Lung (tissue), 12 donors: ENCODE results near the gene GABRR1. TPM values are rescaled to one million over a fixed set of nuclear protein-coding genes. Genes with fewer than 3 reads are reported as not detected.

ENCODE experiments used
- ATAC-seq: fragments of 200-7000 bp; cut with Tn5 transposase; one replicate; pipeline ENCODE4 v1.9.1; 2020; ENCODE audit warnings: moderate number of reproducible peaks; ENCODE audit not compliant: insufficient read depth, low FRiP score
- DNase-seq, 3 donors: peaks; one replicate each; pipeline ENCODE4 v3.0.0-alpha.2; 2013 to 2017
- H3K27ac ChIP-seq, 2 donors: one replicate each; pipeline ENCODE4 v1.5.1; 2013; ENCODE audit warnings: mild to moderate bottlenecking in 2 of 2, moderate library complexity in 2 of 2, control low read depth in 1 of 2, inconsistent platforms in 1 of 2, low read depth in 1 of 2, low read length in 1 of 2
- H3K27me3 ChIP-seq, 3 donors: one replicate each; pipeline ENCODE4 v1.5.1; 2013; ENCODE audit warnings: low read length in 2 of 3; ENCODE audit not compliant: control insufficient read depth in 3 of 3, insufficient read depth in 3 of 3
- H3K36me3 ChIP-seq, 4 donors: one replicate each; pipeline ENCODE4 v1.5.1; 2013; ENCODE audit warnings: low read length in 4 of 4, mild to moderate bottlenecking in 1 of 4, moderate library complexity in 1 of 4; ENCODE audit not compliant: control insufficient read depth in 4 of 4, insufficient read depth in 4 of 4
- H3K4me1 ChIP-seq, 5 donors: one replicate each; pipeline ENCODE4 v1.5.1; 2013; ENCODE audit warnings: low read length in 5 of 5, mild to moderate bottlenecking in 2 of 5, moderate library complexity in 1 of 5; ENCODE audit not compliant: control insufficient read depth in 5 of 5, insufficient read depth in 5 of 5
- H3K4me3 ChIP-seq: one replicate; pipeline ENCODE4 v1.5.1; 2013; ENCODE audit warnings: mild to moderate bottlenecking, control low read depth, moderate library complexity
- H3K9ac ChIP-seq, 2 donors: one replicate each; pipeline ENCODE4 v1.5.1; 2013; ENCODE audit warnings: low read length in 2 of 2, control low read depth in 1 of 2; ENCODE audit not compliant: insufficient read depth in 1 of 2
- H3K9me3 ChIP-seq, 4 donors: one replicate each; pipeline ENCODE4 v1.5.1; 2013; ENCODE audit warnings: low read length in 3 of 4, mild to moderate bottlenecking in 1 of 4, moderate library complexity in 1 of 4; ENCODE audit not compliant: control insufficient read depth in 4 of 4, insufficient read depth in 3 of 4
- CTCF ChIP-seq: IDR thresholded peaks from 2 replicates; pipeline ENCODE4 v1.5.1; 2012; ENCODE audit warnings: mild to moderate bottlenecking; ENCODE audit errors: control extremely low read depth, extremely low read depth
- WGBS, 2 donors: extraction: QIAGEN DNeasy Blood & Tissue Kit; methylation state at CpG; one replicate each; pipeline ENCODE4 v1.1.7; 2013; 5-methylcytosine and 5-hydroxymethylcytosine counted together
- polyA plus RNA-seq, 2 donors: library from polyadenylated mRNA; stranded (reverse); fragments of 200-250 nt; gene quantifications; one replicate each; pipeline ENCODE4 v1.2.1, GENCODE V29; 2013
- total RNA-seq, 2 donors: library from RNA; depleted of rRNA in 1 of 2; stranded (reverse); fragments of >200 nt in 1 of 2; gene quantifications; one replicate each; pipeline ENCODE4 v1.2.1, GENCODE V29; 2014 to 2021
- donor health status: control.
- donor health status: control.
- donor health status: Bipolar disorder and iron deficiency.
- donor health status: healthy.
- donor health status: DM: yes; HTN: yes; CAD: no.

Gene GABRR1
- total and polyA plus RNA-seq, 4 donors: not detected

GRCh38 chr6:89255417-89255816, 38.3 kb upstream of the GABRR1 start:
- Histone ChIP-seq H3K36me3 (no peaks in the 10 kb centered on the region), H3K9me3 (peaks cover 0 to 2% (median 0%) of the 10 kb centered on the region in 4 donors), H3K4me3 (no peak overlapping the region), H3K27ac (no peak overlapping the region), H3K9ac (no peak overlapping the region), H3K27me3 (no peaks in the 10 kb centered on the region), H3K4me1 (no peaks in the 10 kb centered on the region)
- TF ChIP-seq CTCF: no peak
- no peak for ATAC-seq
- 97 to 98% methylated on average over 4 of the region's 4 CpGs for WGBS, 2 donors
- DNase-seq: no peak

- Histone ChIP-seq H3K27ac (no peak overlapping the region), H3K4me1 (no peaks in the 10 kb centered on the region), H3K27me3 (no peaks in the 10 kb centered on the region), H3K36me3 (no peaks in the 10 kb centered on the region), H3K9ac (no peak overlapping the region), H3K4me3 (no peak overlapping the region), H3K9me3 (peaks cover 0 to 2% (median 0%) of the 10 kb centered on the region in 4 donors)
- TF ChIP-seq CTCF: no peak
- ATAC-seq (no peak), DNase-seq (no peak)
Measured at GRCh38 chr6:89254569-89254968, 37.4 kb upstream of the GABRR1 start.

GRCh38 chr6:89252907-89253306, 35.7 kb upstream of the GABRR1 start:
- WGBS, 2 donors: 64 to 78% methylated on average over 2 of the region's 2 CpGs
- no peaks in the 10 kb centered on the region for H3K27me3 ChIP-seq
- no peak for TF ChIP-seq CTCF

GRCh38 chr6:89251976-89252375, 34.8 kb upstream of the GABRR1 start:
- no peaks in the 10 kb centered on the region for H3K27me3 ChIP-seq
- H3K4me1 ChIP-seq: no peaks in the 10 kb centered on the region
- H3K9me3 ChIP-seq: peaks cover 0 to 2% (median 0%) of the 10 kb centered on the region in 4 donors
- no peaks in the 10 kb centered on the region for H3K36me3 ChIP-seq
- H3K27ac ChIP-seq: no peak overlapping the region
- H3K4me3 ChIP-seq: no peak overlapping the region
- ATAC-seq (no peak), DNase-seq (no peak)
- no peak overlapping the region for H3K9ac ChIP-seq
- TF ChIP-seq CTCF: no peak
- 95 to 96% methylated on average over 10 of the region's 10 CpGs for WGBS, 2 donors

More at GRCh38 chr6:89252907-89253306, 35.7 kb upstream of the GABRR1 start:
- H3K9me3 ChIP-seq: peaks cover 0 to 2% (median 0%) of the 10 kb centered on the region in 4 donors
- H3K9ac ChIP-seq: no peak overlapping the region
- DNase-seq: no peak
- no peaks in the 10 kb centered on the region for H3K36me3 ChIP-seq
- no peak for ATAC-seq
- no peak overlapping the region for H3K27ac ChIP-seq
- H3K4me3 ChIP-seq: no peak overlapping the region
- H3K4me1 ChIP-seq: no peaks in the 10 kb centered on the region
